GM18867 (cell line): ENCODE measurements around the gene PKN1.
"Not testable (repeated sequence)": the region's sequence is repeated elsewhere in the genome, so short reads cannot be mapped to it uniquely, and the experiment has no call there.

Source experiments
- ATAC-seq: cut with Tn5 transposase; IDR thresholded peaks from one replicate; pipeline ENCODE4 v1.9.1; 2021; ENCODE audit warnings: mild to moderate bottlenecking, moderate library complexity; ENCODE audit not compliant: unreplicated experiment

Gene PKN1

DNA sequence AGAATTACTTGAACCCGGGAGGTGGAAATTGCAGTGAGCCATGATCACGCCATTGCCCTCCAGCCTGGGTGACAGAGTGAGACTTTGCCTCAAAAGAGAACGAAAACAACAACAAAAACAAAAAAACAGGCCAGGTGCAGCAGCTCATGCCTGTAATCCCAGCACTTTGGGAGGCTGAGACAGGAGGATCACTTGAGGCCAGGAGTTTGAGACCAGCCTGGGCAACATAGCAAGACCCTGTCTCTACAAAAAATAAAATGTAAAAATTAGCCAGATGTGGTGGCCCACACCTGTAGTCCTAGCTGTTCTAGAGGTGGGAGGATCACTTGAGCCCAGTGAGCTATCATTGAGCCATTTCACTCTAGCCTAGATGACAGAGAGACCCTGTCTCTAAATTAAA lies 19.2 kb downstream of the PKN1 start:
- not testable (repeated sequence) for ATAC-seq

GRCh38 chr19:14459703-14460102 lies 26.6 kb downstream of the PKN1 start:
- ATAC-seq, result no peak

- no peak for ATAC-seq
Observed at GRCh38 chr19:14460935-14461334, 27.8 kb downstream of the PKN1 start.

DNA sequence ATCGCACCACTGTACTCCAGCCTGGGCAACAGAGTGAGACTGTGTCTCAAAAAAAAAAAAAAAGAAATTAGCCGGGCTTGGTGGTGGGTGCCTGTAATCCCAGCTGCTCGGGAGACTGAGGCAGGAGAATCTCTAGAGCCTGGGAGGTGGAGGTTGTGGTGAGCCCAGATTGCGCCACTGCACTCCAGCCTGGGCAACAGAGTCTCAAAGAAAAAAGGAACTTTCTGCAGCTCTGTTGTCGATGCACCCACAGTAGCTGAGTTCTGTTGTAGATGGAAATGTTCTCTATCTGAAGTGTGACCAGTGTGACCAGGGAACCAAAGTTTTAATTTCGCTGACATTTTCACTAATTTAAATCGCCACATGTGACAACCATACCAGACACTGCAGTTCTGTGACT lies 29.3 kb downstream of the PKN1 start:
- not testable (repeated sequence) for ATAC-seq

- ATAC-seq, result no peak
Observed at GRCh38 chr19:14463747-14464146, 30.6 kb downstream of the PKN1 start.

DNA sequence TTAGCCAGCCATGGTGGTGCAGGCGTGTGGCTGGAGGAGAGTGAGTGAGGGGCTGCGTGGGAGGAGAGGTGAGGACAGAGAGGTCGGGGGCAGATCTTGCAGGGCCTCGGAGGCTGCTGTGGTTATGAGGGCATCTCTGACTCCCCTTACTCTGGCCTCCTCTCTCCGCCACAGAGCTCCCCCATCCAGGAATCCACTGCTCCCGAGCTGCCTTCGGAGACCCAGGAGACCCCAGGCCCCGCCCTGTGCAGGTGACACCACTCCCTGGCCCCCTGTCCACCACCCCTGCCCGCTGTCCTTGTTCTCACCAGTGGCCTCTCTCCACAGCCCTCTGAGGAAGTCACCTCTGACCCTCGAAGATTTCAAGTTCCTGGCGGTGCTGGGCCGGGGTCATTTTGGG lies 34.3 kb downstream of the PKN1 start:
- no peak for ATAC-seq

DNA sequence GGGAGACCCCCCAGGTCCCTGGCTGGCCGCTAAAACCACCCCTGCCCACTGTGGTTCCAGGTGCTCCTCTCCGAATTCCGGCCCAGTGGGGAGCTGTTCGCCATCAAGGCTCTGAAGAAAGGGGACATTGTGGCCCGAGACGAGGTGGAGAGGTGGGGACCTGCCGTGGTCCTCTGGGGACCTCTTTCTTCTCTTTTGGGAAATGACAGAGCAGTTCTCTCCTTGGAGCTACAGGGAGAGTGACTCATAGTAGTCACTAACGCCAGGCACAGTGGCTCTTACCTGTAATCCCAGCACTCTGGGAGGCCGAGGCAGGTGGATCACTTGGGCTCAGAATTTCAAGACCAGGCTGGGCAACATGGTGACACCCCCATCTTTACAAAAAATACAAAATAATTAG lies 34.7 kb downstream of the PKN1 start:
- no peak for ATAC-seq

DNA sequence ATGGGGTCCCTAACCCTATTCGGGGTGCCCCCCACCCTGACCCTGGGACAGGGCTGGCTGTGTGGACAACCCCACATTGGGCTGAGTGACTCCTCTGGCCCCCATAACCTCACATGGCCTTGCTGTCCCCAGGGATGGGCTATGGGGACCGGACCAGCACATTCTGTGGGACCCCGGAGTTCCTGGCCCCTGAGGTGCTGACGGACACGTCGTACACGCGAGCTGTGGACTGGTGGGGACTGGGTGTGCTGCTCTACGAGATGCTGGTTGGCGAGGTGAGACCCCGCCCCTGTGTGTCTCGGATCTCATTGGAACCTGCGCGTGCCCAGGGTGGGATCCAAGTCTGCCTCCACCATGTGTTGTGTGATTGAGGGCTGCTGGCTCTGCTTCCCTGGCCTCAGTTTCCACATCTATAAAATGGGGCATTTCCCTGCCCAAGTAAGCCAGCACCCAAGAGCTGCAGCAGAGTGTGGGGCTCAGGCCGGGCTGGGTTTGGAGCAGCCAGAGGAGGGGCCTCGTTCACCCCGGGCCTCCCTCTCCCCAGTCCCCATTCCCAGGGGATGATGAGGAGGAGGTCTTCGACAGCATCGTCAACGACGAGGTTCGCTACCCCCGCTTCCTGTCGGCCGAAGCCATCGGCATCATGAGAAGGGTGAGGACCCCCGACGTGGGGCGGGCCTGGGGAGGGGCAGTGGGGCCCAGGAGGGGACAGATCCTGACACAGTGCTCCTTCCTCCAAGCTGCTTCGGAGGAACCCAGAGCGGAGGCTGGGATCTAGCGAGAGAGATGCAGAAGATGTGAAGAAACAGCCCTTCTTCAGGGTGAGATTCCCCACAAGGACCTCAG lies 37.1 kb downstream of the PKN1 start:
- ATAC-seq, result no peak

- no peak for ATAC-seq
Observed at GRCh38 chr19:14471436-14472187, 38.5 kb downstream of the PKN1 start.

DNA sequence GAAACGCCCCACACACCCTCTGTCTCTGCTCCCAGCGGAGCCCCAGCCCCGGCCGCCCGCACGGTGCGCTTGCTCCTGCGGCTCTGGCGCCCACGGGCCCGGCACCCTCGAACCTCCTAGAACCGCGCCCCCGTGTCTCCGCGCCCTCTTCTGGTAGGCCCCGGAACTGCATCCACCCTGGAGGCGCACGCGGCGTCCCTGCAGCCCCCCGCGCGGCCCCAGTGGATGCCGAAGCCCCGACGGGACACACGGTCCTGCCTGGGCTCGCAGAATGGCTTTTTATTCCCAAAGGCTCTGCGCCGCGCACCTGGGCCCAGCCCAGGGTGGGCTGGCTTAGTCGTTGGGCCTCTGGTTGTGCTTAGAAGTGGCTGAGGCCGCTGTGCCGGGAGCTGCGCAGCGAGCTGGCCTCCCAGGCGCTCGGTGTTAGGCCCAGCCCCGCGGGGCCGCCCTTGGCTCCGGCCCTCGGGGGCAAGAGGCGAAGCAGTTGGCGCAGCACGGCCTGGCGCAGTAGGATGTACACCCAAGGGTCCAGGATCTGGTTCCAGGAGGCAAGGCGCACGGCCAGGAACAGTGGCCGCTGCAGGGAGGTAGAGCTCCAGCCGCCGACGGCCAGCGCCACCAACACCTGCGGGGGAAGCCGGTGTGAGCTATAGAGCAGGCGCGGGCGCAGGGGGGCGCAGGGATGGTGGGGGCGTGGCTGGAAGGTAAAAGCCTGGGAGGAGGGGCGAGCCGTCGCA lies 39.3 kb downstream of the PKN1 start:
- ATAC-seq, result no peak

GRCh38 chr19:14473073-14473977 lies 40.2 kb downstream of the PKN1 start:
- no peak for ATAC-seq

GRCh38 chr19:14473978-14474578 lies 41.0 kb downstream of the PKN1 start:
- ATAC-seq, result no peak

- no peak for ATAC-seq
Observed at GRCh38 chr19:14474827-14475226, 41.7 kb downstream of the PKN1 start.

DNA sequence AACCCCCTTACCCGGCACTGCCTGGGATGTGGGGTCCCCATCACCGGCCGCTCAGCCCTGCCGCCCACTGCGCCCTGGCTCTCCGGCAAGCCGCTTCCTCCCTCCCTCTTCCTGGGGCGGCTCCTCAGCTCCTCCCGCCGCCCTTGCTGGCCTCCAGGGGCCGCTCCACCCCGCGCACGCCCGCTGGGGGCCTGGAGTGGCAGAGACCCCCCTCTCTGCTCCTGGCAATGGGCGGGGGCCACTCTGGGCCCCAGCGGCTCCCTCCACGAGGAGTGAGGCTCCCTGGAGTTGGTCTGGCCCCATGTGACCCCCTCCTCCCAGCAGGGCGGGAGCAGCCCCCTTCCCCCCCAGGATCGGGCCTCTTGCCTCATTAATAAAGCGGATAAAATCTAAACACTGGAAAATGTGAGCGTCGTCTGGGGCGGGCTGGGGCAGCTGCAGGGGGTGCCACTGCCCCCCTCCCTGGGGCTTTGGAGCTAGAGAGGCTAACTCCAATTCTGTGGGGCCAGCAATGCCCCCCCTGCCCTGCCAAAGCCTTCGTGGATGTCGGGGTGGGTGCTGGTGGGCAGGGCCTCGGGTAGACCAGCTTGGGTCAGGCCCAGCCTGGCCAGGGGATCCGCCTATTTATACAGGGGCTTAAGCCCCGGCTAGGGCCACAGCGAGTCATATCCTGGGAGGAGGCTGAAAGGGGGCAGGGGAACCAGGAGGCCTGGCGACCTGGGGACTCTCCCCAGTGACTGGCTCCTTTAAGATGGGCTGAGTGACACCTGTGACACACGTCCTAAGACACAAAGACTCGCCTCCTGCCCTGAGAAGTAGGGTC lies 42.4 kb downstream of the PKN1 start, which contains the start of gene PTGER1:
PTGER1 (minus strand) TSS at position 104 of the 823 bp plus-strand sequence. CDS start 1,034 bp downstream, outside the sequence.
- no peak for ATAC-seq

- no peak for ATAC-seq
Observed at GRCh38 chr19:14476327-14476672, 43.2 kb downstream of the PKN1 start.

GRCh38 chr19:14476673-14477401 lies 43.7 kb downstream of the PKN1 start:
- ATAC-seq, result no peak

DNA sequence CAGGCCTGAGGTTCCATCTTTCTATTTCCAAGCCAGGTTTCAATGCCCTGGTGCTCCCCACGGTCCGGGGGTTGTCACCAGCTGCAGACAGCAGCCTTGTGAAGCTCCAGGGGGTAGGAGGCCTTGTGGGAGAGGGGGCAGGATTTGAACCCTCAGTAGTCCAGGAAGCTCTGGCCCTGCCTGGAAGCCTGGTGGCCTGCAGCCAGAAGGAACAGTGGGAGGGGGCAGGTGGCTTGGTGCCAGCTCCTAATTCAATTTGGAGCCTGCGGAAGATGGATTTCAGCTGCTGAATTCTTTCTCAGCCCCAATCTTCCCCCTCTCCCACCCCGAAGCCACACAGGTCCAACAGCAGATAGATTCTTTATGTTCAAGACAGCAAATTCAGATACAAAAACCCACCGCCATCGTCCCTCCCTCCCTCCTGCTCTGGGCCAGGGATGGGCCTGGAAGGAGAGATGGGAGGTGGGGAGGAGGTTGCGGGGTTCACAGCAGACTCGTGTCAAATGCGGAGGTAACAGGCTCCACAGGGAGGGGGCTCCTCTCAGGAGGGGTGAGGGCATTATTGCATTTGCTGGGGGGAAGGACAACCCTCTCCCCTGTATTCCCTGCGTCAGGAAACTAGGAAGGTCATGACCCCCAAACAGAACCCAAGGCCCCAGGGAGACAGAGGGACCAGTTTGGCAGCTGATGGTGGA lies 44.5 kb downstream of the PKN1 start:
- no peak for ATAC-seq

DNA sequence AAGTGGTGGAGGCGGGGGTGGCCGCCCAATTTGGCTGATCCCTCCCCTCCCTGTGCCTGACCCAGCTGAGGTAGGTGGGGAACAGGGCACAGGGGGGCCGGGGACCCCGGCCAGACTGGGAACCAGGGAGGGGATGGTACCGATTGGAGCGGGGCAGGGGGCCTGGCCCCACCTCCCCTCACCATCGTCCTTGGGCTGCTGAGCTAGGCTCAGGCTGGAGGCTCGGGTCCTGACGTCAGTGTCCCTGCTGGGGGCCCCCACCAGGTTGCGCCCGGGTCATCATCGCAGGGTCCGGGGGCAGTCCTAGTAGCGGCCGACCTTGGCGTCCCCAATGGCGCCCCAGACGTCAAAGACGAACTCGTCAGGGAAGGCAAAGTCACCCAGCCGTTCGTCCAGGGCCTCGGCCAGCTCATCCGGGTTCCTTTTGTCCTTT lies 45.0 kb downstream of the PKN1 start:
- no peak for ATAC-seq
